Measurements from ENCODE around the gene NAALADL2. TPM values are rescaled to one million over a fixed set of nuclear protein-coding genes. Genes with fewer than 3 reads are reported as not detected.

The NAALADL2 gene
- total RNA-seq, 3 donors from 2014 or later: 18.4 to 43.9 (median 20.8) TPM

GRCh38 chr3:175464362-175464761 lies 605.2 kb downstream of the NAALADL2 start:
- no peak for ATAC-seq
- Histone ChIP-seq H3K36me3 (ENCODE audit: low read depth) (no peaks in the 10 kb centered on the region), H3K4me3 (no peak overlapping the region), H3K9me3 (peaks cover 10% of the 10 kb centered on the region), H3K4me1 (ENCODE audit: low read depth) (no peaks in the 10 kb centered on the region)
- no peak for DNase-seq
- TF ChIP-seq CTCF (IDR thresholded peaks at IDR 0.05): no peak
- intact Hi-C loops (cut with DNase I, micrococcal nuclease): no loop called here

GRCh38 chr3:175469124-175469523 lies 610.0 kb downstream of the NAALADL2 start:
- no peak for TF ChIP-seq CTCF (IDR thresholded peaks at IDR 0.05)
- Histone ChIP-seq H3K4me3 (no peak overlapping the region), H3K36me3 (ENCODE audit: low read depth) (no peaks in the 10 kb centered on the region), H3K9me3 (no peaks in the 10 kb centered on the region), H3K4me1 (ENCODE audit: low read depth) (no peaks in the 10 kb centered on the region)
- intact Hi-C loops (cut with DNase I, micrococcal nuclease): no loop called here
- DNase-seq: no peak
- ATAC-seq: no peak

- Histone ChIP-seq H3K4me1 (ENCODE audit: low read depth) (no peaks in the 10 kb centered on the region), H3K4me3 (no peak overlapping the region), H3K9me3 (no peaks in the 10 kb centered on the region), H3K36me3 (ENCODE audit: low read depth) (no peaks in the 10 kb centered on the region)
- no peak for ATAC-seq
- intact Hi-C loops (cut with DNase I, micrococcal nuclease): no loop called here
- TF ChIP-seq CTCF (IDR thresholded peaks at IDR 0.05): no peak
- no peak for DNase-seq
Measured at GRCh38 chr3:175475765-175476164, 616.6 kb downstream of the NAALADL2 start.

GRCh38 chr3:175476489-175476888 lies 617.4 kb downstream of the NAALADL2 start:
- ATAC-seq: no peak
- intact Hi-C loops (cut with DNase I, micrococcal nuclease): no loop called here
- no peaks in the 10 kb centered on the region for H3K36me3 ChIP-seq (ENCODE audit: low read depth)
- no peaks in the 10 kb centered on the region for H3K4me1 ChIP-seq (ENCODE audit: low read depth)
- no peak overlapping the region for H3K4me3 ChIP-seq
- DNase-seq: no peak
- TF ChIP-seq CTCF (IDR thresholded peaks at IDR 0.05): no peak
- H3K9me3 ChIP-seq: no peaks in the 10 kb centered on the region

- intact Hi-C loops (cut with DNase I, micrococcal nuclease): no loop called here
- Histone ChIP-seq H3K9me3 (no peaks in the 10 kb centered on the region), H3K4me3 (no peak overlapping the region), H3K4me1 (ENCODE audit: low read depth) (no peaks in the 10 kb centered on the region), H3K36me3 (ENCODE audit: low read depth) (no peaks in the 10 kb centered on the region)
- TF ChIP-seq CTCF (IDR thresholded peaks at IDR 0.05): no peak
- no peak for ATAC-seq
- no peak for DNase-seq
Measured at GRCh38 chr3:175477651-175478224, 618.6 kb downstream of the NAALADL2 start.

- H3K4me3 ChIP-seq: no peak overlapping the region
- no peaks in the 10 kb centered on the region for H3K36me3 ChIP-seq (ENCODE audit: low read depth)
- ATAC-seq: no peak
- TF ChIP-seq CTCF (IDR thresholded peaks at IDR 0.05): no peak
- H3K9me3 ChIP-seq: no peaks in the 10 kb centered on the region
- DNase-seq: no peak
- no peaks in the 10 kb centered on the region for H3K4me1 ChIP-seq (ENCODE audit: low read depth)
- intact Hi-C loops (cut with DNase I, micrococcal nuclease): no loop called here
Measured at GRCh38 chr3:175478301-175478700, 619.2 kb downstream of the NAALADL2 start.

Data from mucosa of descending colon (tissue), 3 donors.